ENCODE results near the gene PARP12.

- TF ChIP-seq SUZ12 (IDR thresholded peaks at IDR 0.05; ENCODE audit: extremely low read depth, insufficient read depth, insufficient read length) (no peak), ZNF274 (IDR thresholded peaks at IDR 0.05; ENCODE audit: low read depth, low read length) (no peak), YY1 (IDR thresholded peaks at IDR 0.05; ENCODE audit: insufficient read depth, insufficient read length) (no peak)
Measured at GRCh38 chr7:139998572-139998971, 64.2 kb downstream of the PARP12 start.
